ENCODE measurements around the gene CCDC188. TPM values are rescaled to one million over a fixed set of nuclear protein-coding genes. Genes with fewer than 3 reads are reported as not detected.
"Not testable (repeated sequence)": the region's sequence is repeated elsewhere in the genome, so short reads cannot be mapped to it uniquely, and the experiment has no call there.

Gene CCDC188
- total RNA-seq, 1 experiment from 2014 or later = not detected

DNA sequence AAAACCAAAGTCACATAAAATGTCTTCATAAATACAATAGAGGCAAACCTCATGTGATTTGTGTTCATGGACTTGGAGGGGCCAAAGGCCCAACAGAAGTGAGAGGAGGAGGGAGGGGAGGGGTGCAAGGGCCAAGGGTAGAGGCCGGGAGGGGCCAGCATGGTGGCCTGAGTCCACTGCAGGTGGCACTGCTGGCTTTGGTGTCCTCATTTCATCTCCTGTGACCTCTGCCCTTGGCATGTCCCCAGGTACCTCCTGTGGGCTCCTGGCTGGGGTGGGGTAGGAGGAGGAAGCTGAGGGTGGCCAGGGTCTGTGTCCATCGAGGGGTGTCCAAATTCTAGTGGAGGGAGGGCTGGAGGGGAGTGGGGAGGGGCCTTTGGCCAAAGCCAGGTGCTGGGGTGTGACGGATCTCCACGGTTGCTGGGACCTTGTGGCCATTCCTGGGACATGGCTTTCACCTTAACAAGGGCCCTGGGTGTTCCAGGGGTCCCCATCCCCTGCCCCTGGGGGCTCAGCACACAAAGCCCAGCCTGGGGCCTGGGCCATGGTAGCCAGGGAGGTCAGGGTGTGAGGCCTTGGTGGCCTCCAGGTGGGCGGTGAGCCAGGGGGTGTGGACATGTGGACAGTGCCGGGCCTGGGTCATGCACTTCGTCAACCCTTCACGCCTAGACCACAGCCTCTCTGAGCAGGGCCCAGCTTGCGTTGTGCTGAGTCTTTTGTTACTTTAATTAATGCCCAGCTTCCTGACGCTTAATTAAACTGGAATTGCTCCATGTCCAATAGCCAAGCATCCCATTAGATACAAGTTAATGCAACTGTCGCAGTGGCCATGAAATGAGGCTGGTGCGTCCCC lies 20.7 kb upstream of the CCDC188 start:
- DNase-seq (ENCODE audit: low spot score) = no peak

DNA sequence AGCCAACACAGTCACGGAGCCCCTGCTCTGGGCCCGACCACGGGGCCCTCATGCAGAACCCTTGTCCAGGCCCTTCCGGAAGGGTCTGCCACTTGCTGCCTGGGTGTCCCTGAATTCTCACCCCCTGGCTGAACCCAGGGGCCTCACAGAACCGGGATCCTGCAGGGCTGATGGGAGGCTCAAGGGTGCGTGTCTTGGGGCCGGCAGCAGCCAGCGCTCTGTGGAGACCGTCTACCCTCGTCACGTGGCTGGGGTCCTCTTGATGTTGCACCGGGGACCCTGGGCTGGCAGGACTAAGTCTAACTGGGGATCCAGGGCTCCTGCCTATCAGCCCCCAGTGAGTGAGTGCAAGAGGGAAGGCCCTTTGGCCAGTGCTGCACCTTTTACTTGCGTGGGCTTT lies 19.3 kb upstream of the CCDC188 start:
- no peak for DNase-seq (ENCODE audit: low spot score)

DNA sequence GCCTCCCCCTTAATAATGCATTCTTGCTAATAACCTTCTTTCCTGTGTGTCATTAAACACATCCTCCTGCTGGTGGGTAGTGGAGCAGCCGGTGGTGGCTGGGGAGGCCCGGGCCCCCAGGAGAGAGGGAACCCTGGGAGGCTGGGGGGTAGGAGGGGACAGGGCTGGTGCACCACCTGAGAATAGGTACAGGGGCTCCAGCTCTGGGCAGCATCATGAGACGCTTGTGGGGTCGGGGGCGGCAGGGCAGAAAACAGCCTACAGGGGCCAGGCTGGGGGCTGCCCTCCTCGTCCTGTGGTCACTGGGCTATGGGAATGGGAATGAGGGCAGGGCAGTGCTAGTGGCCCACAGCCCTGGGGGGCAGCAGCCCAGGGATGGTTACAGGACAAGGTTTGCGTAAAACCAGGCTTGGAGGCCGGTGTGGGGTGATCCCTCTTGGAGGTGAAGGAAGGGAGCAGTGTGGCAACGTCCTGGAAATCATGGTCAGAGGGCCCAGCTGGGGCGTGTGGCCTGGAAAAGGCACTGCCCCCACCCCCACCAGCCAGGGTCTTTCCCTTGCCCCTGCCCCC lies 18.5 kb upstream of the CCDC188 start:
- no peak for DNase-seq (ENCODE audit: low spot score)

DNA sequence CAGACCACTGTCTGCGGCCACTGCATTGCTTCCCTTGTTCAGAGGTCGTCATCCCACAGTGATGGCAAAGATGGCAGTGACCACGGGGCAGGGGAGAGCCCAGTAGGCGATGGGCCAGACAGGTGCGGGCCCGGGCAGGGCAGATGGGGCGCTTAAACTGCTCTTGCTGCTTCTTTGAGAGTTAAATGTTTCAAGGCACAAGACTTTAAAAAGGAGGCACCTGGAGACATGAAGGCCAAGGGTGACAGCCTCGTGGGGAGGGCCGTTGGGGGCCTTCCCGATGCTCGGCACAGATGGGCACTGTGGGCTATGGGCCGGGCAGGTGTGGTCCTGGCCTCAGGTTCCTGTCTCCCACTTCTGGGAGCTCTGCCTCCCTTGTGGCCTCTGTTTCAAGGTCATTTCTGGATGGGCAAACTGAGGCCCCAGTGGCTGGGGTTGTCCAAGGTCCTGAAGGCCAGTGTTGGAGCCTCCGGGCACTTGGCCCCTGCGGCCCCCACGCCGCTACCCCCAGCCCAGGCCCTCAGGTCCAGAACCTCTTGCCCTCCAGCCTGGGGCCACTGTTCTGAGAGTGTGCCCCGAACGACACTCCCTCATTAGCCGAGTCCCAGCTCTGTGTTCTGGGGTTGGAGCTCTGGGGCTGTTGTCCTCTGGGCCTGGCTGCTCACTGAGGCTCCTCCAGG lies 16.9 kb upstream of the CCDC188 start:
- DNase-seq (ENCODE audit: low spot score) = no peak

DNA sequence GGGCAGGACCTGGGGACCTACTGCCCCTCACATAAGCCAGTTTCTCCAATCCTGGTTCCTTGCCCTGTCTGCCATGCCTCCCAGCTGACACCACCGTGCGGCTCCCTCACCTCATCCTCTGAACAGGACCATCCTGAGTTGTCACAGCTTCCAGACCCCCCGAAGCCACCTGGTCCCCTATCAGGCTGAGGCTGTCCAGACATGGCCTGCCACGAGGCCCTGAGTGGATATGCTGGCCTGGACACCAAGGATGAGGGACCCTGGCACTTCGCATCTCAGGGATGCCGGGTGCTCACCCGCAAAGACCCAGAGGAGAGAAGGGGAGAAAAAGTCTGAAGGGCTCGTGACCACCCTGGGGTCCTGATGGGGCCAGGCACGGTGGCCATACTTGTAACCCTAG lies 15.8 kb upstream of the CCDC188 start:
- DNase-seq (ENCODE audit: low spot score) = no peak

GRCh38 chr22:20165913-20166312 lies 15.1 kb upstream of the CCDC188 start:
- no peak for DNase-seq (ENCODE audit: low spot score)

GRCh38 chr22:20165421-20165820 lies 14.6 kb upstream of the CCDC188 start:
- no peak for DNase-seq (ENCODE audit: low spot score)

DNA sequence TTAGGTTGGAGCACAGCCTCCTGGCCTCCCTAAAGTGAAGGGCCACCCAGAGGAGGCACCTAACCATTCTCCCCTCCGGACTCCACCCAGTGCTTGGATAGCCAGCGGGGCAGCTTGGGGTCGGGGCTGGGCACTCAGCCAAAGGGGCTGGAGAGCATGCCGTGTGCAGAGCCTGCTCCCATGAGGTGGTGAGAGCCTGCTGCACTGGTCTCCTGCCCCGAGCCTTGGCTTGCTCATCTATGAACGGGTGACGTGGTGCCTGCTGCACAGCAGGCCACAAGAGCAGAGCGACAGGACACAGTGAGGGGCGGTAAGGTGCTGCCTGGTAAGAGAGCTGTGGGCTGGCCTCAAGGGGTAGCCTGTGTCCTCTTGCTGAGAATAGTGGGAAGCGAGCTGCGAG lies 14.0 kb upstream of the CCDC188 start:
- no peak for DNase-seq (ENCODE audit: low spot score)

DNA sequence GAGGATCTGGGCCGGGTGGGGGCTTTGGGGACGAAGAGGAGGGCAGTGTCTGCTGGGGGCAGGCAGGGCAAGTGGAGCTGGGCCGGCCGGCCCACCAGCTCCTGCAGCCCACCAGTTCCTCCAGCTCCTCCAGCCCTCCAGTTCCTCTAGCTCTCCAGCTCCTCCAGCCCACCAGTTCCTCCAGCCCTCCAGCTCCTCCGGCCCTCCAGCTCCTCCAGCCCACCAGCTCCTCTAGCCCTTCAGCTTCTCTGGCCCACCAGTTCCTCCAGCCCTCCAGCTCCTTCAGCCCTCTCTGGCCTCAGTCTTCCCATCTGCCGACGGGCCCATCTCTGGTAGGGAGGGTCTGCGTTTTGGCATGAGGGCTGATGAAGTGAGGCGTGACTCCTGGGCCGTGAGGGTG lies 9.2 kb upstream of the CCDC188 start:
- DNase-seq (ENCODE audit: low spot score) = no peak

DNA sequence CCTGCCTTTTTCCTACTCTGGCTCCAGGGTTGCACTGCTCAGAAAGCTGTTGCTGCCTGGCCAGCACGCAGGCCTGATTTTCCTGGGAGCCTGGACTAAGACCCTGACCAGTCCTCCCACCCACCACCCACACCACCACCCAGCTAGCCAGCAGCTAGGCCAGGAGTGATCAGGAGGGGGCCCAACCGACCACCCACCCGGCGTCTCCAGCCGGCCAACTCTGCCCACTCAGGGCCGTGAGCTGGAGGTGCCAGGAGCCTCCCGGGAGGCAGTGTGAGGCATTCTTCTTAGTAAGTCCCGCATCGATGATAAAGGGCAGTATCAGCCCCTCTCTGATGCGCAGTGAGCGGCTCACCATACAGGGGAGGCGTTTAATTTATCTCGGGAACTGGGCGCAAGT lies 8.7 kb upstream of the CCDC188 start:
- not testable (repeated sequence) for DNase-seq (ENCODE audit: low spot score)

DNA sequence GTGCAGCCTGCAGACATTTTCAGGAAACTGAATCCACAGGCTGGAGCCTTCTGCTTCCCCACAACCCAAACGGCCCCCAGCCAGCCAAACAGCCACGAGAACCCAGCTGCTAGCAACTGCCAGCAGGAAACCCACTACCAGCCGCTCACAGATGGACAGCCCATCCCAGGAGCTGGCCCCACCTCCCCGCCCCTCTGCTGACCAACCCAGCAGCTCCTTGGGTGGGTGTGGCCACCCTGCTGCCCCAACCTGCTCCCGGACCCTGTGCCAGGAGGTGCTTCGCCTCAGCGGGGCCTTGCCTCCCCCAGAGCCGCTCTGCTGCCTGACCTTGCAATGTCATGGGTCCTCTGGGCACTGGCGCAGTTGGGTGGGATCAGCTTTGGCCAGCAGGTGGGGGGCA lies 8.2 kb upstream of the CCDC188 start:
- no peak for DNase-seq (ENCODE audit: low spot score)

DNA sequence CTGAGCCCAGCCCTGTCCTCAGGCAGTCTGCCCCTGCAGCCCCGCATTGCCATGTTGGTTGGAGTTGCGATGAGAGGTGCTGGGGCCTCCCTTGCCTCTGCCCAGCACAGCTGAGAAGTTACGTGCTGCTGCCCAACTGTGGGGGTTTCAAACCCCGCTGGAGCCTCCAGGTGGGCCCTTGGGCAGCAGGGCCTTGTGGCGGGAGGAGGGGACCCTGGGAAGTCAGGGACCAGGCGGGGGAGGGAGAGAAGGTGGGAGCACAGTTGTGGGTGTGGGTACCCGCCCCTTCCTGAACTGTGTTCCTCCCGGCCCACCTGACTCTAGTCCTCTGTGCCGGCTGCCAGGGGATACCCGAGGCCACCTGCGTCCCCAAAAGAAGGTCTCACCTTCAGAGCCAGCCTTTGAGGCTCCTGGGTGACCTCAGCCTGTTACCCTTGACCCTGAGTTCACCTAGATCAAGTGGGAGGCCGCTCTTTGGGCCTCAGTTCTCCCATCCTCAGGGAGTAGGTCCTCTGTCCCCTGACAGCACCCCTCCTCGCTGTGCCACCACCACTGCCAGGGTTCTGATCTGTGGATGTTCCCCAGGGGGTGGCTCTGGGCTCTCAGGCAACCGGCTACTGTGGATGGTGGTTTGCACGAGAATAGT lies 7.7 kb upstream of the CCDC188 start:
- DNase-seq (ENCODE audit: low spot score) = no peak

- no peak for DNase-seq (ENCODE audit: low spot score)
Observed at GRCh38 chr22:20157430-20158183, 6.8 kb upstream of the CCDC188 start.

DNA sequence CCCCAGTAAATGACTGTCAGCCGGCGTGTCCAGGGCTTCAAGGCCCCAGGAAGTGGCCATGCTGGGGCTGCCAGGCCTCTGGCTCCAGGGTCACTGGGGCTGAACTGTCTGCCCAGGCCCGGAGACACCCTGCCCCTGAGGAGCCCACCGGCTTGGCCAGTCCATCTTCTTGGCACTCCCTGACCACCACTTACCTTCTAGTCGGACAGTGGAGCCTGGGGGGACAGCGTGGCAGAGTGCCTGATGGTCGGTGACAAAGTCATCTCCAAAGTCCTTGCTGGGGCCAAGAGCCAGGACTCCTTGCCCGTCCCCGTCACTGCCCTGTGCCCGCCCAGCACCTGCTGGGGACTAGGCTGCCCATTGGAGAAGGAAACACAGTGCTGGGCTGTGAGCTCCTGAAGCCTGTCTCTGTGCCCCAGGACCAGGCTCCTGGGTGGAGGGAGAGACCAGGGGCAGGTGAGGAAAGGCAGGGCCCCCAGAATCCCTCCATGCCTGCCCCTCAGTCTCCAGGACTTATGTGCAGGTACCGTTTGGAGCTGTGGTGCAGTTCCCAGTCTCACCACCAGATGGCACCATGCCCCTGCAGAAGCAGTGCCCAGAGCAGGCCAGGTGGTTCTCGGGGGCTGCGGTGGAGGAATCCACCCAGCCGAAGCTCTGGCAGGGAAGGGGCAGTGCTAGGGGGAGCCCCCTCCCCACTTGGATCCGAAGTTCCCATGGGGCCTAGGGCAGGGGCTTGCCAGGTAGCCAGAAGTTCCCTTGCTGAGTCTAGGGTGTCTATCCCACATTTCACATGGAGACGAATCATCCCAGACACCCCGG lies 6.0 kb upstream of the CCDC188 start:
- DNase-seq (ENCODE audit: low spot score) = peak; percentile 33

GRCh38 chr22:20156042-20156389 lies 5.2 kb upstream of the CCDC188 start:
- DNase-seq (ENCODE audit: low spot score) = no peak

DNA sequence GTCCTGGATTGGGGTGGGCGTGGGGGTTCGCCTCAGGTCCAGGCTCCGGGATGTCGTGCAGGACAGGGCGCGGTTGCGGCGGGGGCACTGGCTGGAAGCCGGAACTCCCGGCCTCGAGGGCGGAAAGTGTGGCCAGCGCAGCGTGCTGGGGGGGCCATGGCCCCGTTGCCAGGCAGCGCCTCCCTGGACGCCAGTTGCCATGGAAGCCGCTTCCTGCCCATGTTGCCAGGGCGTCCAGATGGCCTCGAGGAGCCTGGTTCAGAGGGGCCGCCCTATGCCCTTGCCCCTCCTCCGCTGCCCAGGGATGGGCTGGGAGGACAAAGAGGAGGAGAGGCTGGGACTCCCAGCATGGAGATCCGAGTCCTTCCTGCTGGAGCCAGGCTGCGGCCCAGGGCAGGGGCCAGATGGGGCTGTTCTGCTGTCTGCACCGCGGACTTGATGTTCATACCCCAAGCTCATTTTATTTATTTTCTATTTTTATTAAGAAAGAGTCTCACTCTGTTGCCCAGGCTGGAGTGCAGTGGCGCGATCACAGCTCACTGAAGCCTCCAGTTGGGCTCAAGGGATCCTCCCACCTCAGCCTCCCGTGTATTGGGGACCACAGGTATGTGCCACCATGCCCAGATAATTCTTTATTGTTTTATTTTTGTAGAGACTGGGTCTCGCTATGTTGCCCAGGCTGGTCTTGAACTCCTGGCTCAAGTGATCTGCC lies 4.6 kb upstream of the CCDC188 start:
- no peak for DNase-seq (ENCODE audit: low spot score)

- no peak for DNase-seq (ENCODE audit: low spot score)
Observed at GRCh38 chr22:20154602-20155187, 3.8 kb upstream of the CCDC188 start.

GRCh38 chr22:20153945-20154344 lies 3.1 kb upstream of the CCDC188 start:
- DNase-seq (ENCODE audit: low spot score) = no peak

DNA sequence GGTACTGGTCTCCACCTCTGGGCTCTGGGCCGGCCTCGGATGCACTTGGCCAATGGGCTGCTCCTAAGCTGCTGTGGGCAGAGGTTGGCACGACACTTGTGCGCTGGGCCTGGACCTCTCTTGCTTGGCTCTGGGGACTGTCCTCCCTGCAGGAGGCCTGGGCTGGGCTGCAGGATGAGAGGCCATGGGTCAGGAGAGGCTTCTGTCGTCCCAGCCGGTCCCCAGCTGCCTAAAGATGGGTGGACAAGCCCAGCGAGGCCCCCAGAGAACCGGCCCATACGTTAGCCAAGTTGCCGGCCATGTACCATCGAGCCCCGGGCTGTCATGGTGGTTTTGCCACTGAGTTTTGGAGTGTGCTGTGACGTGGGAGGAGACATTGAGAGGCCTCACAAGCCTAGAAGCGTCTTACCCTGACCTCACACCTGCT lies 1.6 kb upstream of the CCDC188 start:
- no peak for DNase-seq (ENCODE audit: low spot score)

GRCh38 chr22:20151276-20151588 lies 377 bp upstream of the CCDC188 start:
- DNase-seq (ENCODE audit: low spot score) = no peak
